ENCODE measurements around the gene CNGA1.

DNA sequence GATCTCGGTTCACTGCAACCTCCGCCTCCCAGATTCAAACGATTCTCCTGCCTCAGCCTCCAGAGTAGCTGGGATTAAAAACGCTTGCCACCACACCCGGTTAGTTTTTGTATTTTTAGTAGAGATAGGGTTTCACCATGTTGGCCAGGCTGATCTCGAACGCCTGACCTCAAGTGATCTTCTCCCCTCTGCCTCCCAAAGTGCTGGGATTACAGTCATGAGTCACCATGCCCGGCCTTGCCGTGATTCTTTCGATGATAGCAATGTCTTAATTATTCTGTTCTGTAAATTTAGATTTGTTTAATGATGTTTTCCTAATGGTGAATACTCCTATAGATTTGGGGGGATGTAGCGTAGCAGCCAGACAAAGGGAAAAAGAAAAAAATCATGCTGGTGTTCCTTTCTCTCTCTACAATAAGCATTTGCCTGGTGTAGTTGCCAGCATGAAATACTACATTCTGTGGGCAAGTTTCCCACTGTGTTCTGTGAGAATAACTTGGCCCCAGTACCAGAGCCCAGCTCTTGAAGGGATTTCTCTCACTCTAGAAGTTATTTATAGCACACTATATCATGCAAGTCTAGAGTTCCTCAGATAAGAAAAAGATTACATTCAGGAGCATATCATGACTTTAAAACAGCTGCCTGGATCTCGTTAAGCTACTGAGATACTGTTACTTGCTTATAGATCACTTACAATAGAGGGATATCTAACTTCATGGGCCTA lies 15.5 kb upstream of the CNGA1 start:
- TF ChIP-seq, protein P1, sequence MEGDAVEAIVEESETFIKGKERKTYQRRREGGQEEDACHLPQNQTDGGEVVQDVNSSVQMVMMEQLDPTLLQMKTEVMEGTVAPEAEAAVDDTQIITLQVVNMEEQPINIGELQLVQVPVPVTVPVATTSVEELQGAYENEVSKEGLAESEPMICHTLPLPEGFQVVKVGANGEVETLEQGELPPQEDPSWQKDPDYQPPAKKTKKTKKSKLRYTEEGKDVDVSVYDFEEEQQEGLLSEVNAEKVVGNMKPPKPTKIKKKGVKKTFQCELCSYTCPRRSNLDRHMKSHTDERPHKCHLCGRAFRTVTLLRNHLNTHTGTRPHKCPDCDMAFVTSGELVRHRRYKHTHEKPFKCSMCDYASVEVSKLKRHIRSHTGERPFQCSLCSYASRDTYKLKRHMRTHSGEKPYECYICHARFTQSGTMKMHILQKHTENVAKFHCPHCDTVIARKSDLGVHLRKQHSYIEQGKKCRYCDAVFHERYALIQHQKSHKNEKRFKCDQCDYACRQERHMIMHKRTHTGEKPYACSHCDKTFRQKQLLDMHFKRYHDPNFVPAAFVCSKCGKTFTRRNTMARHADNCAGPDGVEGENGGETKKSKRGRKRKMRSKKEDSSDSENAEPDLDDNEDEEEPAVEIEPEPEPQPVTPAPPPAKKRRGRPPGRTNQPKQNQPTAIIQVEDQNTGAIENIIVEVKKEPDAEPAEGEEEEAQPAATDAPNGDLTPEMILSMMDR (IDR thresholded peaks at IDR 0.05 in 8 of 11, conservative IDR thresholded peaks at IDR 0.05 in 3 of 11), result no peak
- TF ChIP-seq POLR2A (IDR thresholded peaks at IDR 0.05), result no peak
- TF ChIP-seq POLR2AphosphoS5 (IDR thresholded peaks at IDR 0.05), result no peak

Data from spleen (tissue), 7 donors.